K562 (cell line): ENCODE measurements around the gene RHOC. TPM values are rescaled to one million over a fixed set of nuclear protein-coding genes. Genes with fewer than 3 reads are reported as not detected.

Experiments used
- COPS2 ChIP-seq: fragments of 450-650 bp; conservative IDR thresholded peaks from 2 replicates; pipeline ENCODE4 v1.6.1; 2016; ENCODE audit warnings: mild to moderate bottlenecking, moderate library complexity
- ESRRA ChIP-seq: fragments of 450-650 bp; IDR thresholded peaks from 2 replicates; pipeline ENCODE4 v1.6.1; 2014; ENCODE audit warnings: low read depth, mild to moderate bottlenecking, moderate library complexity, borderline replicate concordance
- FOS ChIP-seq: IDR thresholded peaks from 3 replicates; pipeline ENCODE4 v1.6.1; 2011; ENCODE audit not compliant: insufficient read length; ENCODE audit errors: extremely low read depth
- JUN ChIP-seq, 2 experiments: sonication (generic) in 1 of 2; formaldehyde crosslinking in 1 of 2; IDR thresholded peaks; 2 replicates each; pipeline versions ENCODE4 v1.6.1 to v1.8.0; 2012 to 2022; ENCODE audit warnings: borderline replicate concordance in 2 of 2, mild to moderate bottlenecking in 2 of 2, improper control_type of control experiment in 1 of 2, low read depth in 1 of 2, low read length in 1 of 2, missing genetic modification reagents in 1 of 2
- MYNN ChIP-seq, 2 experiments: sonication (generic); formaldehyde crosslinking in 1 of 2; IDR thresholded peaks; 2 replicates each; pipeline versions ENCODE4 v1.5.0 to v1.6.1; 2016 to 2020; ENCODE audit warnings: antibody characterized with exemption in 1 of 2, missing genetic modification reagents in 1 of 2
- PHF21A ChIP-seq: fragments of 450-650 bp; IDR thresholded peaks from 2 replicates; pipeline ENCODE4 v1.6.1; 2017; ENCODE audit warnings: low read depth, borderline replicate concordance
- TEAD1 ChIP-seq, 2 experiments: fragments of 450-650 bp in 1 of 2; sonication (generic) in 1 of 2; formaldehyde crosslinking; IDR thresholded peaks; 2 replicates each; pipeline versions ENCODE4 v1.4.0 to v1.8.0; 2020 to 2022; ENCODE audit warnings: mild to moderate bottlenecking in 2 of 2, missing genetic modification reagents in 1 of 2
- polyA plus RNA-seq, 8 experiments: library from polyadenylated mRNA; depleted of rRNA in 4 of 8; stranded (reverse) in 5 of 8; unstranded in 3 of 8; fragments of >200 nt; fragmentation: Nextera tagmentation in 2 of 8; fragmentation: Illumina TruSeq in 1 of 8; extraction: Ambion mirVana in 2 of 8; extraction: Trizol in 1 of 8; gene quantifications; 2 replicates each; pipeline versions ENCODE4 v1.2.1 to v1.2.3, GENCODE V29; 2011 to 2014; ENCODE audit warnings: inconsistent platforms in 1 of 8, missing spikeins in 1 of 8
- total RNA-seq, 7 experiments: library from RNA; depleted of rRNA in 6 of 7; stranded (reverse); fragments of >200 nt in 6 of 7; fragmentation: Illumina TruSeq in 2 of 7; extraction: Trizol in 2 of 7; gene quantifications; 2 replicates each; pipeline versions ENCODE4 v1.2.1 to v1.2.3, GENCODE V29; 2011 to 2021; ENCODE audit warnings: low replicate concordance in 1 of 7
- TF ChIP-seq, protein P1 (sequence below): sonication (generic); formaldehyde crosslinking; IDR thresholded peaks from 2 replicates; pipeline ENCODE4 v1.8.1; 2023; ENCODE audit warnings: missing genetic modification reagents, mild to moderate bottlenecking, borderline replicate concordance
- TF ChIP-seq, protein P2 (sequence below): IDR thresholded peaks from 2 replicates; pipeline ENCODE4 v1.6.1; 2011; ENCODE audit warnings: borderline replicate concordance, low read depth, mild to moderate bottlenecking, moderate library complexity, low read length; ENCODE audit not compliant: insufficient read depth, poor library complexity, severe bottlenecking
- TF ChIP-seq, protein P3 (sequence below): fragments of 250-450 bp; sonication (Bioruptor Pico); IDR thresholded peaks from 2 replicates; pipeline ENCODE4 v1.8.0; 2021; ENCODE audit warnings: borderline replicate concordance, mild to moderate bottlenecking, moderate library complexity; ENCODE audit not compliant: poor library complexity, severe bottlenecking

The RHOC gene
- total and polyA plus RNA-seq, 9 of the 15 experiments (the other 6 are each of a cell fraction or from before 2014, with no cell fraction given) = 35.2 to 364 (median 204) TPM

DNA sequence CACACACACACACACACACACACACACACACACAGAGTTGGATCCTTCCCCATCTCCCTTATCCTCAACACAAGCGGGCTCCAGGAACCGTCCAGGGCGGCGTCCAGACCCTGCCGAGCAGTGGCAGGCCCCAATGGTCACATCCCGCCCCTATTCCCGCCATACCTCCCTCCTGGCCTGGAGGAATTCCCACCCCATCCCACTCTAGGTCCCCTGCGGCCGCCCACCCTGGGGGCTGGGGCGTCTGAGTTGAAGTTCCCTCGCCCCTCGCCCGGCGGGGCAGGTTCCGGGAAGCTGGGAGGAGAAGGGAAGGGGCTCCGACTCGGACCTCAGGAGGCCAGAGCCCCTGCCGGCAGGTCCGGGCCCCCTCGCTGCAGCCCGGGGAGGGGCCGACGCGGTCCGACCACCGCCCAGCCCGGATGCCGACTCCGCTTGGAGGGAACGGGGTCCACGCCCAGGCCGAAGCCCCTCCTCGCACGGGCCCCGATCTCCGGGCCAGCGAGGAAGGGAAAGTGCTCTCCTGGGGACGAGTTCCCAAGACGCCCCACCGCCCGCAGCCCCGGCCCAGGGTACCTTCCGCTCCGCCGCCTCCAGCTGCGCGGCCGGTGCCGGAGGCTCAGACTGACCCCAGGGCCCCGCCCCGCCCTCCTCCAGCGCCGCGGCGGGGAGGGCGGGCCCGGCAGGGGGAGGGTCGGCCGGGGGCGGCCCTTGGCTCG, at the start of gene RHOC (continued):
- TF ChIP-seq, protein P1, sequence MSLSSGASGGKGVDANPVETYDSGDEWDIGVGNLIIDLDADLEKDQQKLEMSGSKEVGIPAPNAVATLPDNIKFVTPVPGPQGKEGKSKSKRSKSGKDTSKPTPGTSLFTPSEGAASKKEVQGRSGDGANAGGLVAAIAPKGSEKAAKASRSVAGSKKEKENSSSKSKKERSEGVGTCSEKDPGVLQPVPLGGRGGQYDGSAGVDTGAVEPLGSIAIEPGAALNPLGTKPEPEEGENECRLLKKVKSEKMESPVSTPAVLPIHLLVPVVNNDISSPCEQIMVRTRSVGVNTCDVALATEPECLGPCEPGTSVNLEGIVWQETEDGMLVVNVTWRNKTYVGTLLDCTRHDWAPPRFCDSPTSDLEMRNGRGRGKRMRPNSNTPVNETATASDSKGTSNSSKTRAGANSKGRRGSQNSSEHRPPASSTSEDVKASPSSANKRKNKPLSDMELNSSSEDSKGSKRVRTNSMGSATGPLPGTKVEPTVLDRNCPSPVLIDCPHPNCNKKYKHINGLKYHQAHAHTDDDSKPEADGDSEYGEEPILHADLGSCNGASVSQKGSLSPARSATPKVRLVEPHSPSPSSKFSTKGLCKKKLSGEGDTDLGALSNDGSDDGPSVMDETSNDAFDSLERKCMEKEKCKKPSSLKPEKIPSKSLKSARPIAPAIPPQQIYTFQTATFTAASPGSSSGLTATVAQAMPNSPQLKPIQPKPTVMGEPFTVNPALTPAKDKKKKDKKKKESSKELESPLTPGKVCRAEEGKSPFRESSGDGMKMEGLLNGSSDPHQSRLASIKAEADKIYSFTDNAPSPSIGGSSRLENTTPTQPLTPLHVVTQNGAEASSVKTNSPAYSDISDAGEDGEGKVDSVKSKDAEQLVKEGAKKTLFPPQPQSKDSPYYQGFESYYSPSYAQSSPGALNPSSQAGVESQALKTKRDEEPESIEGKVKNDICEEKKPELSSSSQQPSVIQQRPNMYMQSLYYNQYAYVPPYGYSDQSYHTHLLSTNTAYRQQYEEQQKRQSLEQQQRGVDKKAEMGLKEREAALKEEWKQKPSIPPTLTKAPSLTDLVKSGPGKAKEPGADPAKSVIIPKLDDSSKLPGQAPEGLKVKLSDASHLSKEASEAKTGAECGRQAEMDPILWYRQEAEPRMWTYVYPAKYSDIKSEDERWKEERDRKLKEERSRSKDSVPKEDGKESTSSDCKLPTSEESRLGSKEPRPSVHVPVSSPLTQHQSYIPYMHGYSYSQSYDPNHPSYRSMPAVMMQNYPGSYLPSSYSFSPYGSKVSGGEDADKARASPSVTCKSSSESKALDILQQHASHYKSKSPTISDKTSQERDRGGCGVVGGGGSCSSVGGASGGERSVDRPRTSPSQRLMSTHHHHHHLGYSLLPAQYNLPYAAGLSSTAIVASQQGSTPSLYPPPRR = no peak
- TF ChIP-seq FOS (no peak), JUN (IDR thresholded peaks at IDR 0.05; ENCODE audit: borderline replicate concordance, low read depth, low read length) (no peak), JUN (CRISPR knock-in tag; IDR thresholded peaks at IDR 0.05; ENCODE audit: borderline replicate concordance) (no peak), ESRRA (no peak), PHF21A (no peak), TEAD1 (CRISPR knock-in tag; IDR thresholded peaks at IDR 0.05) (no peak; a peak in 1 of 4 replicates), MYNN (IDR thresholded peaks at IDR 0.05) (no peak), MYNN (CRISPR knock-in tag; IDR thresholded peaks at IDR 0.05) (no peak), COPS2 (no peak)
- TF ChIP-seq, protein P2, sequence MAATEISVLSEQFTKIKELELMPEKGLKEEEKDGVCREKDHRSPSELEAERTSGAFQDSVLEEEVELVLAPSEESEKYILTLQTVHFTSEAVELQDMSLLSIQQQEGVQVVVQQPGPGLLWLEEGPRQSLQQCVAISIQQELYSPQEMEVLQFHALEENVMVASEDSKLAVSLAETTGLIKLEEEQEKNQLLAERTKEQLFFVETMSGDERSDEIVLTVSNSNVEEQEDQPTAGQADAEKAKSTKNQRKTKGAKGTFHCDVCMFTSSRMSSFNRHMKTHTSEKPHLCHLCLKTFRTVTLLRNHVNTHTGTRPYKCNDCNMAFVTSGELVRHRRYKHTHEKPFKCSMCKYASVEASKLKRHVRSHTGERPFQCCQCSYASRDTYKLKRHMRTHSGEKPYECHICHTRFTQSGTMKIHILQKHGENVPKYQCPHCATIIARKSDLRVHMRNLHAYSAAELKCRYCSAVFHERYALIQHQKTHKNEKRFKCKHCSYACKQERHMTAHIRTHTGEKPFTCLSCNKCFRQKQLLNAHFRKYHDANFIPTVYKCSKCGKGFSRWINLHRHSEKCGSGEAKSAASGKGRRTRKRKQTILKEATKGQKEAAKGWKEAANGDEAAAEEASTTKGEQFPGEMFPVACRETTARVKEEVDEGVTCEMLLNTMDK = no peak
- TF ChIP-seq, protein P3, sequence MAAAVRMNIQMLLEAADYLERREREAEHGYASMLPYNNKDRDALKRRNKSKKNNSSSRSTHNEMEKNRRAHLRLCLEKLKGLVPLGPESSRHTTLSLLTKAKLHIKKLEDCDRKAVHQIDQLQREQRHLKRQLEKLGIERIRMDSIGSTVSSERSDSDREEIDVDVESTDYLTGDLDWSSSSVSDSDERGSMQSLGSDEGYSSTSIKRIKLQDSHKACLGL (CRISPR knock-in tag) = no peak
